Upper lobe of left lung (tissue), 4 donors: ENCODE measurements around the gene CCDC177.

ENCODE experiments used
- EP300 ChIP-seq, 4 donors: sonication (generic); formaldehyde crosslinking; IDR thresholded peaks; one replicate each; pipeline ENCODE4 v1.5.1; 2017; ENCODE audit warnings: antibody characterized with exemption in 4 of 4, control low read depth in 2 of 4
- POLR2A ChIP-seq, 4 donors: fragments of 450-650 bp; IDR thresholded peaks; one replicate each; pipeline ENCODE4 v1.5.1; 2016 to 2017; ENCODE audit warnings: antibody characterized with exemption in 4 of 4, mild to moderate bottlenecking in 2 of 4
- POLR2AphosphoS5 ChIP-seq, 2 donors: sonication (generic); formaldehyde crosslinking; IDR thresholded peaks; one replicate each; pipeline ENCODE4 v1.5.1; 2017; ENCODE audit warnings: antibody characterized with exemption in 2 of 2
- TF ChIP-seq, protein P1 (sequence below), 6 experiments: fragments of 450-650 bp in 4 of 6; fragments of 200-600 bp in 2 of 6; sonication (generic) in 2 of 6; IDR thresholded peaks; one replicate each; pipeline ENCODE4 v1.5.1; 2016 to 2019; ENCODE audit warnings: antibody characterized with exemption in 6 of 6

DNA sequence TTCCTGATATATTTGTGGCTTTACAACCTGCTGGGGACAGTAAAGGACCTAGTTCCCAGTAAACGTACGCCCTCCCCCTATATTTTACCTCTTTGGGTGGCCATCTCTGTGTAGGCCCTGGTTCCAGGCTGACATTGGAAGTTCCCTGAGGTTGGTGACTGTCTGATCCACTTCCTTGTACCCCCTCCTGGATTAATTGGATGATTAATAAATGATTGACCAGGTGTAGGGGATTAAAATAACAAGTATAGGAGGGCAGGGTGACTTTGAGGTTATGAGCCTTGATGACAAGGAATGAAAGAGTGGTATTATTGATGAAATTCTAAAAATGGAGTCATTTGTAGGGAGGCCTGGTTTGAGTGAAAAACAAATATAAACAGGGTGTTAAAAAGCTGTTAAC is 46.3 kb upstream of the CCDC177 start:
- TF ChIP-seq, protein P1, sequence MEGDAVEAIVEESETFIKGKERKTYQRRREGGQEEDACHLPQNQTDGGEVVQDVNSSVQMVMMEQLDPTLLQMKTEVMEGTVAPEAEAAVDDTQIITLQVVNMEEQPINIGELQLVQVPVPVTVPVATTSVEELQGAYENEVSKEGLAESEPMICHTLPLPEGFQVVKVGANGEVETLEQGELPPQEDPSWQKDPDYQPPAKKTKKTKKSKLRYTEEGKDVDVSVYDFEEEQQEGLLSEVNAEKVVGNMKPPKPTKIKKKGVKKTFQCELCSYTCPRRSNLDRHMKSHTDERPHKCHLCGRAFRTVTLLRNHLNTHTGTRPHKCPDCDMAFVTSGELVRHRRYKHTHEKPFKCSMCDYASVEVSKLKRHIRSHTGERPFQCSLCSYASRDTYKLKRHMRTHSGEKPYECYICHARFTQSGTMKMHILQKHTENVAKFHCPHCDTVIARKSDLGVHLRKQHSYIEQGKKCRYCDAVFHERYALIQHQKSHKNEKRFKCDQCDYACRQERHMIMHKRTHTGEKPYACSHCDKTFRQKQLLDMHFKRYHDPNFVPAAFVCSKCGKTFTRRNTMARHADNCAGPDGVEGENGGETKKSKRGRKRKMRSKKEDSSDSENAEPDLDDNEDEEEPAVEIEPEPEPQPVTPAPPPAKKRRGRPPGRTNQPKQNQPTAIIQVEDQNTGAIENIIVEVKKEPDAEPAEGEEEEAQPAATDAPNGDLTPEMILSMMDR (IDR thresholded peaks at IDR 0.05) = no peak
- TF ChIP-seq POLR2AphosphoS5 (IDR thresholded peaks at IDR 0.05) = no peak
- no peak for TF ChIP-seq POLR2A (IDR thresholded peaks at IDR 0.05)
- TF ChIP-seq EP300 (IDR thresholded peaks at IDR 0.05) = no peak
